ENCODE data around the gene OXSR1. TPM values are rescaled to one million over a fixed set of nuclear protein-coding genes. Genes with fewer than 3 reads are reported as not detected.

Gene OXSR1
- total RNA-seq, 1 donor from 2014 or later, result 36.0 TPM

DNA sequence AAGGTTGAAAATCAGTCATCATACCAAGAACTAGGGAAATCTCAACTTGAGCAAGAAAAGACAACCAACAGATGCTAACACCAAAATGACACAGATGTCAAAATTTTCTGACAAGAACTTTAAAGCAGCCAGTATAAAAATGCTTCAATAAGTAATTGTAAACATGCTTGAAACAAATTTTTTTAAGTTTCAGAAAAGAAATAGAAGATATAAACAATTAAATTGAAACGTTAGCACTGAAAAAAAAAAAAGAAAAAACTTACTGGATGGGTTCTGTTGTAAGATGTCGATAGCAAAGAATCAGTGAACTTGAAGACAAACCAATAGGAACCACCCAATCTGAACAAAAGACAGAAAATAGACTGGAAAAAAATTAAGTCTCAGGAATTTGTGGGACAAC is 18.8 kb upstream of the OXSR1 start:
- peaks cover 6% of the 10 kb centered on the region for H3K36me3 Mint-ChIP-seq (ENCODE audit: low read depth, unreplicated experiment)
- no peaks in the 10 kb centered on the region for H3K9me3 Mint-ChIP-seq (ENCODE audit: unreplicated experiment)
- no peak overlapping the region for H3K4me3 Mint-ChIP-seq (ENCODE audit: unreplicated experiment)
- TF ChIP-seq, protein P1, sequence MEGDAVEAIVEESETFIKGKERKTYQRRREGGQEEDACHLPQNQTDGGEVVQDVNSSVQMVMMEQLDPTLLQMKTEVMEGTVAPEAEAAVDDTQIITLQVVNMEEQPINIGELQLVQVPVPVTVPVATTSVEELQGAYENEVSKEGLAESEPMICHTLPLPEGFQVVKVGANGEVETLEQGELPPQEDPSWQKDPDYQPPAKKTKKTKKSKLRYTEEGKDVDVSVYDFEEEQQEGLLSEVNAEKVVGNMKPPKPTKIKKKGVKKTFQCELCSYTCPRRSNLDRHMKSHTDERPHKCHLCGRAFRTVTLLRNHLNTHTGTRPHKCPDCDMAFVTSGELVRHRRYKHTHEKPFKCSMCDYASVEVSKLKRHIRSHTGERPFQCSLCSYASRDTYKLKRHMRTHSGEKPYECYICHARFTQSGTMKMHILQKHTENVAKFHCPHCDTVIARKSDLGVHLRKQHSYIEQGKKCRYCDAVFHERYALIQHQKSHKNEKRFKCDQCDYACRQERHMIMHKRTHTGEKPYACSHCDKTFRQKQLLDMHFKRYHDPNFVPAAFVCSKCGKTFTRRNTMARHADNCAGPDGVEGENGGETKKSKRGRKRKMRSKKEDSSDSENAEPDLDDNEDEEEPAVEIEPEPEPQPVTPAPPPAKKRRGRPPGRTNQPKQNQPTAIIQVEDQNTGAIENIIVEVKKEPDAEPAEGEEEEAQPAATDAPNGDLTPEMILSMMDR (IDR thresholded peaks at IDR 0.05; ENCODE audit: unreplicated experiment), result no peak
- DNase-seq (ENCODE audit: low spot score), result no peak
- H3K27ac Mint-ChIP-seq (ENCODE audit: unreplicated experiment), result no peak overlapping the region
- H3K4me1 Mint-ChIP-seq (ENCODE audit: unreplicated experiment), result peaks cover 6% of the 10 kb centered on the region
- peaks cover 6% of the 10 kb centered on the region for H3K27me3 Mint-ChIP-seq (ENCODE audit: unreplicated experiment)

DNA sequence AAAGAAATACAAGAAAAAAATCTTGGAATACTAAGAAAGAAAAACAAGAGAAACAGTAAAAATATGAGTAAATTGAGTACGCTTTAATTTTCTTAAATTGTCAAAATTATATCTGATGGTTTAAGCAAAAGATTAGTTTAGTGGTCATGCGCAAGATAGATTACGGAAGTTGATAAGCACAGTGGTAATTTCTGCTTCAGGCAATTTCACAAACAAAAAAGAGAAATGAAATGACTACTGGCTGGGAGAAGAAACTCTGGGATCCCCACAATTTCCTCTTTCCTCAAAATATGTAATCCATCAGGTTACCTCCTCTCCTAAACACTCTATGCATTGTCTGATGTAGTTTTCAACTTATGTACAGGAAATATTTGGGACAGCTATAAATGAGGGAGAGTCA is 17.9 kb upstream of the OXSR1 start:
- Mint-ChIP-seq H3K4me3 (ENCODE audit: unreplicated experiment) (no peak overlapping the region), H3K27me3 (ENCODE audit: unreplicated experiment) (no peaks in the 10 kb centered on the region), H3K27ac (ENCODE audit: unreplicated experiment) (no peak overlapping the region), H3K4me1 (ENCODE audit: unreplicated experiment) (peaks cover 6% of the 10 kb centered on the region), H3K36me3 (ENCODE audit: low read depth, unreplicated experiment) (no peaks in the 10 kb centered on the region), H3K9me3 (ENCODE audit: unreplicated experiment) (no peaks in the 10 kb centered on the region)
- TF ChIP-seq, protein P1 (IDR thresholded peaks at IDR 0.05; ENCODE audit: unreplicated experiment), result no peak
- no peak for DNase-seq (ENCODE audit: low spot score)

DNA sequence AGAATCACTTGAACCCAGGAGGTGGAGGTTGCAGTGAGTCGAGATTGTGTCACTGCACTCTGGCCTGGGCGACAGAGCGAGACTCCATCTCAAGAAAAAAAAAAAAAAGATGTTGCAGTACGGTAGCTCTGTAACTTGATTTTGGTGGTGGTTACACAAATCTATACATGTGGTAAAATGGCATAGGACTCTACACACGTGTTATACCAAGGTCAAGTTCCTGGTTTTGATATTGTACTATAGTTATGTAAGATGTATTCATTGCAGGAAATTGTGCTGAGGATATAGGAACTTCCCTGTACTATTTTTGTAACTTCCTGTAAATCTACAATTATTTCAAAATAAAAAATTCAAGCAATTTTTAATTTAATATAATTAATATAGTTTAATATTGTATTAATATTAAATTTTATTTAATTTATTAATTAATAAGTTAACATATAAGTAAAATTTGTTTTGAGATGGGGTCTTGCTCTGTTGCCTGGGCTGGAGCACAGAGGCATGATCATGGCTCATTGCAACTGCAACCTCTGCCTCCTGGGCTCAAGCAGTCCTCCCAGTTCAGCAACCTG is 16.9 kb upstream of the OXSR1 start:
- TF ChIP-seq, protein P1 (IDR thresholded peaks at IDR 0.05; ENCODE audit: unreplicated experiment), result no peak

GRCh38 chr3:38149708-38150107 is 15.6 kb upstream of the OXSR1 start:
- Mint-ChIP-seq H3K27me3 (ENCODE audit: unreplicated experiment) (peaks cover 3% of the 10 kb centered on the region), H3K27ac (ENCODE audit: unreplicated experiment) (no peak overlapping the region)
- DNase-seq (ENCODE audit: low spot score), result no peak

More for the DNA sequence above, 16.9 kb upstream of the OXSR1 start:
- H3K27me3 Mint-ChIP-seq (ENCODE audit: unreplicated experiment), result peaks cover 3% of the 10 kb centered on the region
- DNase-seq (ENCODE audit: low spot score), result no peak
- H3K9me3 Mint-ChIP-seq (ENCODE audit: unreplicated experiment), result no peaks in the 10 kb centered on the region
- H3K4me1 Mint-ChIP-seq (ENCODE audit: unreplicated experiment), result peaks cover 6% of the 10 kb centered on the region
- no peak overlapping the region for H3K4me3 Mint-ChIP-seq (ENCODE audit: unreplicated experiment)
- no peak overlapping the region for H3K27ac Mint-ChIP-seq (ENCODE audit: unreplicated experiment)
- H3K36me3 Mint-ChIP-seq (ENCODE audit: low read depth, unreplicated experiment), result no peaks in the 10 kb centered on the region

More at GRCh38 chr3:38149708-38150107, 15.6 kb upstream of the OXSR1 start:
- TF ChIP-seq, protein P1 (IDR thresholded peaks at IDR 0.05; ENCODE audit: unreplicated experiment), result no peak
- Mint-ChIP-seq H3K4me3 (ENCODE audit: unreplicated experiment) (no peak overlapping the region), H3K4me1 (ENCODE audit: unreplicated experiment) (peaks cover 6% of the 10 kb centered on the region), H3K36me3 (ENCODE audit: low read depth, unreplicated experiment) (no peaks in the 10 kb centered on the region), H3K9me3 (ENCODE audit: unreplicated experiment) (no peaks in the 10 kb centered on the region)

Measured in endothelial cell (in vitro differentiated cells).